ENCODE results near the gene TRAT1. TPM values are rescaled to one million over a fixed set of nuclear protein-coding genes. Genes with fewer than 3 reads are reported as not detected.

Gene TRAT1
- total RNA-seq, 1 experiment from 2014 or later = 0.11 TPM

DNA sequence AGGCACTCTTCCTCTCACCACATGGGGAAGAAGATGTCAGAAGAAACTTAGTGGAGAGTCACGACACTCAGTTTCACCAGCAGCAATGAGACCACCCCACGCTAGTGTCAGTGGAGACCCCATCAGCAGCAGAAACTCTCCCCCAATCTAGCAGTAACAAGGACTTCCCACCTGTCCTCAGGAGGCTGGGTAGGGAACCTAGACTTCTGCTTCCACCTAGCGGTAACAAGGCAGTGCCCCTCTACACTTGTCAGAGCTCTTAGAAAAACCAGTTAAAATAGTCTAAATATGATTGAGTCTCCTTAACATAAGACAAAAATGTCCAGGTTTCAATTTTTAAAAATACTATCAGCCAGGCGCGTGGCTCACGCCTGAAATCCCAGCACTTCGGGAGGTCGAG is 57.3 kb downstream of the TRAT1 start (continued):
- TF ChIP-seq KAT7 (CRISPR knock-in tag; IDR thresholded peaks at IDR 0.05; ENCODE audit: borderline replicate concordance) (no peak), EMX1 (CRISPR knock-in tag; IDR thresholded peaks at IDR 0.05) (no peak), ZNF416 (CRISPR knock-in tag; IDR thresholded peaks at IDR 0.05) (no peak)
- TF ChIP-seq, protein P1, sequence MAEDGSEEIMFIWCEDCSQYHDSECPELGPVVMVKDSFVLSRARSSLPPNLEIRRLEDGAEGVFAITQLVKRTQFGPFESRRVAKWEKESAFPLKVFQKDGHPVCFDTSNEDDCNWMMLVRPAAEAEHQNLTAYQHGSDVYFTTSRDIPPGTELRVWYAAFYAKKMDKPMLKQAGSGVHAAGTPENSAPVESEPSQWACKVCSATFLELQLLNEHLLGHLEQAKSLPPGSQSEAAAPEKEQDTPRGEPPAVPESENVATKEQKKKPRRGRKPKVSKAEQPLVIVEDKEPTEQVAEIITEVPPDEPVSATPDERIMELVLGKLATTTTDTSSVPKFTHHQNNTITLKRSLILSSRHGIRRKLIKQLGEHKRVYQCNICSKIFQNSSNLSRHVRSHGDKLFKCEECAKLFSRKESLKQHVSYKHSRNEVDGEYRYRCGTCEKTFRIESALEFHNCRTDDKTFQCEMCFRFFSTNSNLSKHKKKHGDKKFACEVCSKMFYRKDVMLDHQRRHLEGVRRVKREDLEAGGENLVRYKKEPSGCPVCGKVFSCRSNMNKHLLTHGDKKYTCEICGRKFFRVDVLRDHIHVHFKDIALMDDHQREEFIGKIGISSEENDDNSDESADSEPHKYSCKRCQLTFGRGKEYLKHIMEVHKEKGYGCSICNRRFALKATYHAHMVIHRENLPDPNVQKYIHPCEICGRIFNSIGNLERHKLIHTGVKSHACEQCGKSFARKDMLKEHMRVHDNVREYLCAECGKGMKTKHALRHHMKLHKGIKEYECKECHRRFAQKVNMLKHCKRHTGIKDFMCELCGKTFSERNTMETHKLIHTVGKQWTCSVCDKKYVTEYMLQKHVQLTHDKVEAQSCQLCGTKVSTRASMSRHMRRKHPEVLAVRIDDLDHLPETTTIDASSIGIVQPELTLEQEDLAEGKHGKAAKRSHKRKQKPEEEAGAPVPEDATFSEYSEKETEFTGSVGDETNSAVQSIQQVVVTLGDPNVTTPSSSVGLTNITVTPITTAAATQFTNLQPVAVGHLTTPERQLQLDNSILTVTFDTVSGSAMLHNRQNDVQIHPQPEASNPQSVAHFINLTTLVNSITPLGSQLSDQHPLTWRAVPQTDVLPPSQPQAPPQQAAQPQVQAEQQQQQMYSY (CRISPR knock-in tag; IDR thresholded peaks at IDR 0.05) = no peak
- TF ChIP-seq, protein P2, sequence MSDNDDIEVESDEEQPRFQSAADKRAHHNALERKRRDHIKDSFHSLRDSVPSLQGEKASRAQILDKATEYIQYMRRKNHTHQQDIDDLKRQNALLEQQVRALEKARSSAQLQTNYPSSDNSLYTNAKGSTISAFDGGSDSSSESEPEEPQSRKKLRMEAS (CRISPR knock-in tag; IDR thresholded peaks at IDR 0.05) = no peak

DNA sequence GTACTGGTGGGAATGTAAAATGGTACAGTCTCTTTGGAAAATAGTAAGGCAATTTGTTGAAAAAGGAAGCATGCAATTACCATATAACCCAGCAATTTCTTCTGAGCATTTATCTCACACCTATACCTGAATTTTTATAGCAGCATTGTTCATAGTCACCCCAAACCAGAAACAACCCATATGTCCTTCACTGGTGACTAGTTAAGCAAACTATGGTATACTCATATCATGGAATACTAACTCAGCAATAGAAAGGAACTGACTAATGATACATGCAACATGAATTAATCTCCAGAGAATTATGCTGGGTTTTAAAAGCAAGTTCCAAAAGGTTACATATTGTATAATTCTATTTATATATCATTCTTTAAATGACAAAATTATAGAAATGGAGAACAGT is 60.2 kb downstream of the TRAT1 start:
- Mint-ChIP-seq H3K4me1 (peaks cover 7% of the 10 kb centered on the region), H3K4me3 (no peak overlapping the region), H3K27me3 (ENCODE audit: low read depth) (no peaks in the 10 kb centered on the region), H3K27ac (no peak overlapping the region), H3K36me3 (no peaks in the 10 kb centered on the region), H3K9me3 (no peaks in the 10 kb centered on the region)
- TF ChIP-seq SP1 (CRISPR knock-in tag; conservative IDR thresholded peaks at IDR 0.05) (no peak), NFATC4 (CRISPR knock-in tag; IDR thresholded peaks at IDR 0.05) (no peak), FOXJ3 (CRISPR knock-in tag; IDR thresholded peaks at IDR 0.05; ENCODE audit: borderline replicate concordance) (no peak), ZNF423 (CRISPR knock-in tag; IDR thresholded peaks at IDR 0.05) (no peak), SMAD3 (CRISPR knock-in tag; IDR thresholded peaks at IDR 0.05; ENCODE audit: borderline replicate concordance) (no peak), TEAD4 (CRISPR knock-in tag; IDR thresholded peaks at IDR 0.05) (no peak), NFE2L1 (CRISPR knock-in tag; IDR thresholded peaks at IDR 0.05) (no peak), NR1H2 (CRISPR knock-in tag; IDR thresholded peaks at IDR 0.05) (no peak)
- TF ChIP-seq, protein P3, sequence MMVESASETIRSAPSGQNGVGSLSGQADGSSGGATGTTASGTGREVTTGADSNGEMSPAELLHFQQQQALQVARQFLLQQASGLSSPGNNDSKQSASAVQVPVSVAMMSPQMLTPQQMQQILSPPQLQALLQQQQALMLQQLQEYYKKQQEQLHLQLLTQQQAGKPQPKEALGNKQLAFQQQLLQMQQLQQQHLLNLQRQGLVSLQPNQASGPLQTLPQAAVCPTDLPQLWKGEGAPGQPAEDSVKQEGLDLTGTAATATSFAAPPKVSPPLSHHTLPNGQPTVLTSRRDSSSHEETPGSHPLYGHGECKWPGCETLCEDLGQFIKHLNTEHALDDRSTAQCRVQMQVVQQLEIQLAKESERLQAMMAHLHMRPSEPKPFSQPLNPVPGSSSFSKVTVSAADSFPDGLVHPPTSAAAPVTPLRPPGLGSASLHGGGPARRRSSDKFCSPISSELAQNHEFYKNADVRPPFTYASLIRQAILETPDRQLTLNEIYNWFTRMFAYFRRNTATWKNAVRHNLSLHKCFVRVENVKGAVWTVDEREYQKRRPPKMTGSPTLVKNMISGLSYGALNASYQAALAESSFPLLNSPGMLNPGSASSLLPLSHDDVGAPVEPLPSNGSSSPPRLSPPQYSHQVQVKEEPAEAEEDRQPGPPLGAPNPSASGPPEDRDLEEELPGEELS (CRISPR knock-in tag; IDR thresholded peaks at IDR 0.05) = no peak
- TF ChIP-seq, protein P4, sequence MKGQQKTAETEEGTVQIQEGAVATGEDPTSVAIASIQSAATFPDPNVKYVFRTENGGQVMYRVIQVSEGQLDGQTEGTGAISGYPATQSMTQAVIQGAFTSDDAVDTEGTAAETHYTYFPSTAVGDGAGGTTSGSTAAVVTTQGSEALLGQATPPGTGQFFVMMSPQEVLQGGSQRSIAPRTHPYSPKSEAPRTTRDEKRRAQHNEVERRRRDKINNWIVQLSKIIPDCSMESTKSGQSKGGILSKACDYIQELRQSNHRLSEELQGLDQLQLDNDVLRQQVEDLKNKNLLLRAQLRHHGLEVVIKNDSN (CRISPR knock-in tag; IDR thresholded peaks at IDR 0.05) = no peak
- TF ChIP-seq, protein P1 (CRISPR knock-in tag; IDR thresholded peaks at IDR 0.05) = no peak
- TF ChIP-seq, protein P5, sequence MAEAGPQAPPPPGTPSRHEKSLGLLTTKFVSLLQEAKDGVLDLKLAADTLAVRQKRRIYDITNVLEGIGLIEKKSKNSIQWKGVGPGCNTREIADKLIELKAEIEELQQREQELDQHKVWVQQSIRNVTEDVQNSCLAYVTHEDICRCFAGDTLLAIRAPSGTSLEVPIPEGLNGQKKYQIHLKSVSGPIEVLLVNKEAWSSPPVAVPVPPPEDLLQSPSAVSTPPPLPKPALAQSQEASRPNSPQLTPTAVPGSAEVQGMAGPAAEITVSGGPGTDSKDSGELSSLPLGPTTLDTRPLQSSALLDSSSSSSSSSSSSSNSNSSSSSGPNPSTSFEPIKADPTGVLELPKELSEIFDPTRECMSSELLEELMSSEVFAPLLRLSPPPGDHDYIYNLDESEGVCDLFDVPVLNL (CRISPR knock-in tag; IDR thresholded peaks at IDR 0.05; ENCODE audit: borderline replicate concordance, low read depth) = no peak
- TF ChIP-seq, protein P6, sequence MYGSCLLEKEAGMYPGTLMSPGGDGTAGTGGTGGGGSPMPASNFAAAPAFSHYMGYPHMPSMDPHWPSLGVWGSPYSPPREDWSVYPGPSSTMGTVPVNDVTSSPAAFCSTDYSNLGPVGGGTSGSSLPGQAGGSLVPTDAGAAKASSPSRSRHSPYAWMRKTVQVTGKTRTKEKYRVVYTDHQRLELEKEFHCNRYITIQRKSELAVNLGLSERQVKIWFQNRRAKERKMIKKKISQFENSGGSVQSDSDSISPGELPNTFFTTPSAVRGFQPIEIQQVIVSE (CRISPR knock-in tag; IDR thresholded peaks at IDR 0.05; ENCODE audit: borderline replicate concordance) = no peak
- TF ChIP-seq, protein P7, sequence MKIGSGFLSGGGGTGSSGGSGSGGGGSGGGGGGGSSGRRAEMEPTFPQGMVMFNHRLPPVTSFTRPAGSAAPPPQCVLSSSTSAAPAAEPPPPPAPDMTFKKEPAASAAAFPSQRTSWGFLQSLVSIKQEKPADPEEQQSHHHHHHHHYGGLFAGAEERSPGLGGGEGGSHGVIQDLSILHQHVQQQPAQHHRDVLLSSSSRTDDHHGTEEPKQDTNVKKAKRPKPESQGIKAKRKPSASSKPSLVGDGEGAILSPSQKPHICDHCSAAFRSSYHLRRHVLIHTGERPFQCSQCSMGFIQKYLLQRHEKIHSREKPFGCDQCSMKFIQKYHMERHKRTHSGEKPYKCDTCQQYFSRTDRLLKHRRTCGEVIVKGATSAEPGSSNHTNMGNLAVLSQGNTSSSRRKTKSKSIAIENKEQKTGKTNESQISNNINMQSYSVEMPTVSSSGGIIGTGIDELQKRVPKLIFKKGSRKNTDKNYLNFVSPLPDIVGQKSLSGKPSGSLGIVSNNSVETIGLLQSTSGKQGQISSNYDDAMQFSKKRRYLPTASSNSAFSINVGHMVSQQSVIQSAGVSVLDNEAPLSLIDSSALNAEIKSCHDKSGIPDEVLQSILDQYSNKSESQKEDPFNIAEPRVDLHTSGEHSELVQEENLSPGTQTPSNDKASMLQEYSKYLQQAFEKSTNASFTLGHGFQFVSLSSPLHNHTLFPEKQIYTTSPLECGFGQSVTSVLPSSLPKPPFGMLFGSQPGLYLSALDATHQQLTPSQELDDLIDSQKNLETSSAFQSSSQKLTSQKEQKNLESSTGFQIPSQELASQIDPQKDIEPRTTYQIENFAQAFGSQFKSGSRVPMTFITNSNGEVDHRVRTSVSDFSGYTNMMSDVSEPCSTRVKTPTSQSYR (CRISPR knock-in tag; IDR thresholded peaks at IDR 0.05) = no peak
- TF ChIP-seq, protein P8, sequence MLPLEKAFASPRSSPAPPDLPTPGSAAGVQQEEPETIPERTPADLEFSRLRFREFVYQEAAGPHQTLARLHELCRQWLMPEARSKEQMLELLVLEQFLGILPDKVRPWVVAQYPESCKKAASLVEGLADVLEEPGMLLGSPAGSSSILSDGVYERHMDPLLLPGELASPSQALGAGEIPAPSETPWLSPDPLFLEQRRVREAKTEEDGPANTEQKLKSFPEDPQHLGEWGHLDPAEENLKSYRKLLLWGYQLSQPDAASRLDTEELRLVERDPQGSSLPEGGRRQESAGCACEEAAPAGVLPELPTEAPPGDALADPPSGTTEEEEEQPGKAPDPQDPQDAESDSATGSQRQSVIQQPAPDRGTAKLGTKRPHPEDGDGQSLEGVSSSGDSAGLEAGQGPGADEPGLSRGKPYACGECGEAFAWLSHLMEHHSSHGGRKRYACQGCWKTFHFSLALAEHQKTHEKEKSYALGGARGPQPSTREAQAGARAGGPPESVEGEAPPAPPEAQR (CRISPR knock-in tag; IDR thresholded peaks at IDR 0.05) = no peak
- DNase-seq (ENCODE audit: low spot score) (no peak), ATAC-seq (no peak)
- ChIA-PET CTCF (no interaction called here), POLR2A (no interaction called here)
